ENCODE measurements around the gene IQGAP2.

DNA sequence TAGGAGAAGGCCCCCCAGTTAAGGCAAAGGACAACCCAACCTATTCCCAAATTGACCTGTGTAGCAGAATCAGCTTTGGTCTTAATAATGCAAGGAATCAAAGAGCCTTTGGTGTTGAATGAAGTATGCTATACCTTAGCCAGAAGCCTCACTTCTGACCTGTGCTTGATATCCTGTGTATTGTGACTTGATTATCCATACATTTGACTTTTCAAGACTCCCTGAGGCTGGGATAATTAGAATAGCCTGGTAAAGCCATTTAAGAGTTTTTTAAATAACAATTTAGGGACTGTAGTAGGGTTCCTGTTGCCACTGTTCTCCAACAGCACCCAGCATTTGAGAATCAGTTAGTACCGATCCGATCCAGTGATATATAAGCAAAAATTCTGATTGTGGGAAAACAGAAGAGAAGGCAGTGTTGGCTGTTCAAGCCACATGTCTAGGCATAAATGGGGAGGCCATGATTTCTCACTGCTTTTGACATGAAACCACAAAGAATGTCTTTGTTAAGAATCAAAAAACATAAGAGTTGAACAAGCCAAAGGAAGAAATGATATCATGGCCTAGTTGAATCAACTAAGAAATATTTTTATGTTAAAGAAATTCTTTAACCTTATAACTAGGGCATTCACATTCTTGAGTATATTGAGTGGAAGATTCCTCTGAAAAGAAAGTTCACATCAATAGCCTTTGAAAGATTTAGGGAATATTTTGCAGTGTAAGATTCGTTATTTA is 121.2 kb downstream of the IQGAP2 start:
- TF ChIP-seq YY1 (IDR thresholded peaks at IDR 0.05; ENCODE audit: low read depth, low read length), result no peak
- no peak for TF ChIP-seq FOSL1 (IDR thresholded peaks at IDR 0.05; ENCODE audit: insufficient read depth, low read depth, low read length)
- TF ChIP-seq, protein P1, sequence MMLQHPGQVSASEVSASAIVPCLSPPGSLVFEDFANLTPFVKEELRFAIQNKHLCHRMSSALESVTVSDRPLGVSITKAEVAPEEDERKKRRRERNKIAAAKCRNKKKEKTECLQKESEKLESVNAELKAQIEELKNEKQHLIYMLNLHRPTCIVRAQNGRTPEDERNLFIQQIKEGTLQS (IDR thresholded peaks at IDR 0.05; ENCODE audit: insufficient read depth, low read depth, low read length), result no peak
- no peak for TF ChIP-seq BACH1 (IDR thresholded peaks at IDR 0.05; ENCODE audit: low read length)
- TF ChIP-seq, protein P2, sequence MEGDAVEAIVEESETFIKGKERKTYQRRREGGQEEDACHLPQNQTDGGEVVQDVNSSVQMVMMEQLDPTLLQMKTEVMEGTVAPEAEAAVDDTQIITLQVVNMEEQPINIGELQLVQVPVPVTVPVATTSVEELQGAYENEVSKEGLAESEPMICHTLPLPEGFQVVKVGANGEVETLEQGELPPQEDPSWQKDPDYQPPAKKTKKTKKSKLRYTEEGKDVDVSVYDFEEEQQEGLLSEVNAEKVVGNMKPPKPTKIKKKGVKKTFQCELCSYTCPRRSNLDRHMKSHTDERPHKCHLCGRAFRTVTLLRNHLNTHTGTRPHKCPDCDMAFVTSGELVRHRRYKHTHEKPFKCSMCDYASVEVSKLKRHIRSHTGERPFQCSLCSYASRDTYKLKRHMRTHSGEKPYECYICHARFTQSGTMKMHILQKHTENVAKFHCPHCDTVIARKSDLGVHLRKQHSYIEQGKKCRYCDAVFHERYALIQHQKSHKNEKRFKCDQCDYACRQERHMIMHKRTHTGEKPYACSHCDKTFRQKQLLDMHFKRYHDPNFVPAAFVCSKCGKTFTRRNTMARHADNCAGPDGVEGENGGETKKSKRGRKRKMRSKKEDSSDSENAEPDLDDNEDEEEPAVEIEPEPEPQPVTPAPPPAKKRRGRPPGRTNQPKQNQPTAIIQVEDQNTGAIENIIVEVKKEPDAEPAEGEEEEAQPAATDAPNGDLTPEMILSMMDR (IDR thresholded peaks at IDR 0.05; ENCODE audit: control extremely low read depth in 1 of 3, insufficient read depth in 1 of 3, low read depth in 1 of 3, low read length in 3 of 3), result no peak
- no peak for TF ChIP-seq JUND (IDR thresholded peaks at IDR 0.05; ENCODE audit: low read length)

Data from H1 (cell line).